ENCODE results near the gene LETM1.

GRCh38 chr4:1815997-1816860 is 39.7 kb downstream of the LETM1 start:
- TF ChIP-seq CTCF (IDR thresholded peaks at IDR 0.05): no peak
- TF ChIP-seq POLR2A (IDR thresholded peaks at IDR 0.05): no peak
- no peak for TF ChIP-seq POLR2AphosphoS5 (IDR thresholded peaks at IDR 0.05)

Measured in stomach (tissue), 4 donors.